ENCODE results near the gene HYI.
A peak's percentile ranks its signal among the peaks of the same experiment; 100 is the strongest.
"Not testable (repeated sequence)": the region's sequence is repeated elsewhere in the genome, so short reads cannot be mapped to it uniquely, and the experiment has no call there.

HYI gene

GRCh38 chr1:43473463-43473862, 19.7 kb upstream of the HYI start:
- DNase-seq: no peak
- TF ChIP-seq GATA1 (IDR thresholded peaks at IDR 0.05; ENCODE audit: low read depth, low read length) (no peak), POLR2A (IDR thresholded peaks at IDR 0.05; ENCODE audit: low read length) (no peak)

DNA sequence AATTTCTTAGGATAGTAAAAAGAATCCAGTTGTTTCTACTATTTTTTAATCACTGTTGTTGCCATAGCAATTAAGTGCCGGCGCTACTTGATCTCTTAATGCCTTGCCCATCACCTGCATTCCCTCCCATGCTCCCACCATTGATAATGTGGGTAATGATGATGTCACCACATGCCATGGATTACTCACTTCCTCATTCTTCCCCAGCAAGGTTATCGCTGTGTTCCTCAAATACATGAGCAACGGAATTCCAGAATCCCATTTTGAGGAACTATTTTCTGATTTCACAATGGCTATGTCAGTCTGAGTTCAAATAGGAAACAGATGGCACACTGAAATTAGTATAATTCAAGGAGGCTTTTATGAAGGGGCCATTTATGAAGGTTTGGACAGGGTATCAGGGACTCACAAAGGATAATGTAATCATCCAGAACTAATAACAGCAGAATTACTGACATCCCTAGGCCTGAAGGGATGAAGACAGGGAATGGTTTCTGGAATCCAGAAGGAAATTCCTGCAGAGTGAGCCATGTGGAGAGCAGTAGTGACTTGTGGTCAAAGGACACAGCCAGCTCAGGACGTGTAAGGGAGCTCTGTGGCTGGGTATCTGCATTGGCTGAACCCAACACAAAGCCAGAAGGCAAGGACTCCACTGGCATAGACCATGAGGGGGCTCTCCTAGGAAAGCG, 18.9 kb upstream of the HYI start:
- DNase-seq: not testable (repeated sequence)

DNA sequence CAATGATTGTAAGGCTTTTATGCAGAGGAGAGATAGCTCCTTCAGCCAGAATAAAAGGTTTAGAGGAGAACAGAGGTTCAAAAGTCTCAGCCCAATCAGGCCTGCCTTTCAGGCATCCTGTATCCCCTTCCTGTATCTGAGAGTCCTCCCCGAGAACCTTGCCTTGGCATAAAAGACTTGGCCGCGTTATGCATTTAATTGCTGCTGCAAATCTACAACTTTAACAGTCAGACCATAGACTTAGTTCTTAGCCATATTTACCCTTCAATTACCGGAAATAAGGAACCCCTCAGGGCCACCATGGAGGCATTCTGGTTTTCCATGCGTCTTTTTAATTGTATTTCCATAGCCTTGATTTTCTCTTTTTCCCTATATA, 18.3 kb upstream of the HYI start:
- DNase-seq: no peak
- TF ChIP-seq GATA1 (IDR thresholded peaks at IDR 0.05; ENCODE audit: low read depth, low read length) (no peak), POLR2A (IDR thresholded peaks at IDR 0.05; ENCODE audit: low read length) (no peak)

DNA sequence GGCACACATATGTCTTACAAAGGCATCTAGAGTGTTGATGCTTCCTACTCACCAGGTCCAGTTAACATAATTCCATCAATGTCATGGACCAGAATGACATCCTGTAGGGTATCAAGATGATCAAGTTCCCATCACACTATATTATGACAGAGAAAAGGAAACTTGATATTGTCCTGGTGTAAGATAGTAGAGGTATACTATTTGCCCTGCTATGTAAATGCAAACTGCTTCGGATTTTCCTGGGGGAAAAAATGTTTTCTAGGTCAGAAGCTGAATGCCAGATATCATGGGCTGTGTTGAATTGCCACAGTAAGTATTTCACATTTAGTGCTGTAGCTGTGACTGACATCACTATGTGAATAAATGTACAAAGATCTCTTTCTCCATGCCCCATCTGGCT, 16.2 kb upstream of the HYI start:
- TF ChIP-seq GATA1 (IDR thresholded peaks at IDR 0.05; ENCODE audit: low read depth, low read length) (no peak), POLR2A (IDR thresholded peaks at IDR 0.05; ENCODE audit: low read length) (no peak)

GRCh38 chr1:43468414-43468813, 14.7 kb upstream of the HYI start:
- DNase-seq: no peak
- TF ChIP-seq GATA1 (IDR thresholded peaks at IDR 0.05; ENCODE audit: low read depth, low read length) (no peak), POLR2A (IDR thresholded peaks at IDR 0.05; ENCODE audit: low read length) (no peak)

More for the DNA sequence above, 16.2 kb upstream of the HYI start:
- no peak for DNase-seq

GRCh38 chr1:43466403-43466802, 12.7 kb upstream of the HYI start:
- no peak for DNase-seq
- no peak for TF ChIP-seq POLR2A (IDR thresholded peaks at IDR 0.05; ENCODE audit: low read length)
- no peak for TF ChIP-seq GATA1 (IDR thresholded peaks at IDR 0.05; ENCODE audit: low read depth, low read length)

DNA sequence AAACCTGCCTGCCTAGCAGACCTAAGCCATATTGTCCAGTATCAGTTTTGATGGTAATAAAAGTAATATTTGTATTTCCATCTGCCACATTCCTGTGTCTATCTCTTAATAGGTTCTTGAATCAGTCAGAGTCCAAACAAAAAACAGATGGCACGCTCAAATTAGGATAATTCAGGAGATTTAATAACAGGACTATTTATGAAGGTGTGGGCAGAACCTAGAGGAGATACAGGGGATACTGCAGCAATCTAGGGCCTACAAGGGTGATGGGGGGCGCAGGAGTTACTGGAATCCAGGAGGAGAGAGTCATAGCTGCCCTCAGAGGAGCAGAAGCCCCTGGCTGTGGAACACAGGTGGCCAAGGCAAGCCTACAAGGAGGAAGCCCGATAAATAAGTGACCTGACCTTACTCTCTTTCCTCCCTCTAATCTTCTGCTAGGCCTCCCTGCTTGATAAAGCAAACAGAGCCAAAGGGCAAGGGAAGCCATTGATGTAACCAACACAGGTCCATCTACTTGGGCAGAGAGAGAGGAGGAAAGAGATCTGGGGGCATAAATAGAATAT, 11.9 kb upstream of the HYI start:
- no peak for TF ChIP-seq POLR2A (IDR thresholded peaks at IDR 0.05; ENCODE audit: low read length)
- TF ChIP-seq GATA1 (IDR thresholded peaks at IDR 0.05; ENCODE audit: low read depth, low read length): no peak

DNA sequence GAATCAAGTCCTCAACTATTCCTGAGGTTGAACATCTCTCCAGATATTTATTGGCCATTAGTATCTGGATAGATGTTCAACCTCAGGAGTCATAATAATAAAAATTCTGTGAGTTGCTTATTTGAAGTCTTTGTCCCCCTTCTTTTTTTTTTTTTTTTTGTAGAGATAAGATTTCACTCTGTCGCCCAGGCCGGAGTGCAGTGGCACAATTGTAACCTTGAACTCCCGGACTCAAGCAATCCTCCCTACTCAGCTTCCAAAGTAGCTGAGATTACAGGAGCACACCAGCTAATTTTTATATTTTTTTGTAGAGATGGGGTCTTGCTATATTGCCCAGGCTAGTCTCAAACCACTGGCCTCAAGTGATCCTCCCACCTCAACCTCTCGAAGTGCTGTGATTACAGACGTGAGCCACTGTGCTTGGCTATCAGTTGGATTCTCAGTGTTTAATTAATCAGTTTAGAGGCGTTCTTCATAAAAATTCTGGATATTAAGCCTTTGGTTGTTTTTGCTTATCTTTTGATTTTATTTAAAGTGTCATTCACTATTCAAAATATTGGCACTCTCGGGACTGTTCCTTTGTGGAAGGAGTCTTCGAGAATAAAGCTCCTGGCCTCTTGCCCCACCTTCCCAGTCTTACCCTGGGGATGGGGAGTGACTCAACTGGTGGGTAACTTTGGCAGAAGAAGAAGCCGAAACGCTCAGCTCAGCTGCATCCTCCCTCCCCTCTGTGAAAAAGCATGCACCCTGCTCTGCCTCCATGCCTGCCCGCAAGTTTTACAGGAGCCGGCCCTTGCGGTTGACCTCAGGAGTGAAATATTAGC, 11.2 kb upstream of the HYI start:
- no peak for DNase-seq
- TF ChIP-seq GATA1 (IDR thresholded peaks at IDR 0.05; ENCODE audit: low read depth, low read length) (no peak), POLR2A (IDR thresholded peaks at IDR 0.05; ENCODE audit: low read length) (no peak)

More for the DNA sequence above, 11.9 kb upstream of the HYI start:
- DNase-seq: no peak

- no peak for DNase-seq
- TF ChIP-seq POLR2A (IDR thresholded peaks at IDR 0.05; ENCODE audit: low read length) (no peak), GATA1 (IDR thresholded peaks at IDR 0.05; ENCODE audit: low read depth, low read length) (no peak)
Observed at GRCh38 chr1:43463479-43463878, 9.7 kb upstream of the HYI start.

- no peak for DNase-seq
- TF ChIP-seq POLR2A (IDR thresholded peaks at IDR 0.05; ENCODE audit: low read length): no peak
- no peak for TF ChIP-seq GATA1 (IDR thresholded peaks at IDR 0.05; ENCODE audit: low read depth, low read length)
Observed at GRCh38 chr1:43460988-43461693, 7.4 kb upstream of the HYI start.

DNA sequence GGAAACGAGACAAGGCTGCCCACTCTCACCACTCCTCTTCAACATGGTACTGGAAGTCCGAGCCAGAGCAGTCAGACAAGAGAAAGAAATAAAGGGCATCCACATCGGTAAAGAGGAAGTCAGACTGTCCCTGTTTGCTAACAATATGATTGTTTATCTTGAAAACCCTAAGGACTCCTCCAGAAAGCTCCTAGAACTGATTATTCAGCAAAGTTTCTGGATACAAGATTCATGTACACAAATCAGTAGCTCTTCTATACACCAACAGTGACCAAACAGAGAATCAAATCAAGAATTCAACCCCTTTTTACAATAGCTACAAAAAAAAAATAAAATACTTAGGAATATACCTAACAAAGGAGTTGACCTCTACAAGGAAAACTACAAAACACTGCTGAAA, 4.6 kb upstream of the HYI start:
- not testable (repeated sequence) for DNase-seq

- no peak for TF ChIP-seq GATA1 (IDR thresholded peaks at IDR 0.05; ENCODE audit: low read depth, low read length)
- no peak for TF ChIP-seq POLR2A (IDR thresholded peaks at IDR 0.05; ENCODE audit: low read length)
- no peak for DNase-seq
Observed at GRCh38 chr1:43455213-43455889, 1.6 kb upstream of the HYI start.

- DNase-seq: peak; percentile 73 to 82
- no peak for TF ChIP-seq GATA1 (IDR thresholded peaks at IDR 0.05; ENCODE audit: low read depth, low read length)
- TF ChIP-seq POLR2A (IDR thresholded peaks at IDR 0.05; ENCODE audit: low read length): peak; percentile 57
Observed at GRCh38 chr1:43454270-43455011, 710 bp upstream of the HYI start.
